GM19099 (cell line): Measurements from ENCODE around the gene BPNT1.

Experiments used
- POLR2A ChIP-seq: IDR thresholded peaks from 3 replicates; pipeline ENCODE4 v1.6.1; 2011; ENCODE audit warnings: low read depth; ENCODE audit not compliant: insufficient read length; ENCODE audit errors: extremely low read depth

The BPNT1 gene

GRCh38 chr1:220093361-220094015, 3.9 kb upstream of the BPNT1 start:
- no peak for TF ChIP-seq POLR2A

- TF ChIP-seq POLR2A, result no peak
Observed at GRCh38 chr1:220092694-220093093, 3.1 kb upstream of the BPNT1 start.

GRCh38 chr1:220084460-220084859, 5.1 kb downstream of the BPNT1 start:
- TF ChIP-seq POLR2A, result no peak

DNA sequence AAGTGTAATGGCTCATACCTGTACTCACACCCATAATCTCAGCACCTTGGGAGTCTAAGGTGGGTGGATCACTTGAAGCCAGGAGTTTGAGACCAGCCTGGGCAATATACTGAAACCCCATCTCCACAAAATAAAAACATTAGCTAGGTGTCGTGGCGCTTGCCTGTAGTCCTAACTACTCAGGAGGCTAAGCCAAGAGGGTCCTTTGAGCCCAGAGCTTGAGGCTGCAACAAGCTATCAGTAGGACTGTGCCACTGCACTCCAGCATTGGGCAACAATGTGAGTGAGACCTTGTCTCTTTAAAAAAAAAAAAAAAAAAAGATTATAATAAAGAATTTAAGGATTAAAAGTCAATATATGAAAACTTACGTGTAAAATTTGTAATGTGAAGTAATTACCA, 11.7 kb downstream of the BPNT1 start:
- no peak for TF ChIP-seq POLR2A

GRCh38 chr1:220076861-220077762, 12.5 kb downstream of the BPNT1 start:
- no peak for TF ChIP-seq POLR2A

GRCh38 chr1:220067269-220068204, 22.1 kb downstream of the BPNT1 start:
- TF ChIP-seq POLR2A, result no peak

DNA sequence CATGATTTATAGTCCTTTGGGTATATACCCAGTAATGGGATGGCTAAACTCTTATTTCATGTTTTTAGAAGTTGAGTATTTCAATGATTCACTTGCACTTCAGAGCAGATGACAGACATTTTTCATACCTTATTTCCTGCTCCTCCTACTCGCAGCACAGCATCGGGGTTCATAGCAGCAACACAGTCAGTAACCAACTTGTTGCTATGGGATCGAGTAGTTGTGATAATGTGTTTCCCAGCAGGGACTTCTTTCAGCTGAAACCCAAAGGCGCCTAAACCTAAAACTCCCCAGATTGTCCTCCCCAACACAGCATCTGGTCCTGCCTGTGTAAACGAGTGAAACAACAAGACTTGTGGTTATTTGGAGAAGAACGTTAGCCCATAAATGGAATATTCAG, 27.0 kb downstream of the BPNT1 start:
- no peak for TF ChIP-seq POLR2A

- no peak for TF ChIP-seq POLR2A
Observed at GRCh38 chr1:220060876-220061275, 28.7 kb downstream of the BPNT1 start.

DNA sequence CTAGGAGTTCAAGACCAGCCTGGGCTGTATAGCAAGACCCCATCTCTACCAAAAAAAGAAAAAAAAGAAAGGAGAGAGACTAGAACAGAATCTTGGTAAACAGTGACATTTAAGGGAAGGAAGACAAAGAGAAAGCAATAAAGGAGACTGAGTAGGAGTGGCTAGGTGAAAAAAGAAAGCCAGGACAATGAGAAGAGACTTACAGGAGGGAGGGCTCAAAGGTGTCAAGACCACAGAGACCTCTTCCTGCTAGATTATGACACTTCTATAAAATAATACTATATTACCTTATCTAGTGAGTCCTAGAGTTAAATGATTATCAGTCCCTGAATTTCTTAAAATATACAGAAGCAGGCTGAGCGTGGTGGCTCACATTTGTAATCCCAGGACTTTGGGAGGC, 33.2 kb downstream of the BPNT1 start:
- TF ChIP-seq POLR2A, result no peak

GRCh38 chr1:220046052-220046930, 43.3 kb downstream of the BPNT1 start, which contains the start of gene EPRS1:
EPRS1 (minus strand) TSS chr1:220046505; CDS start chr1:220046388, 117 bp downstream.
- TF ChIP-seq POLR2A, result peak; percentile 82

- no peak for TF ChIP-seq POLR2A
Observed at GRCh38 chr1:220045356-220046051, 44.1 kb downstream of the BPNT1 start.

DNA sequence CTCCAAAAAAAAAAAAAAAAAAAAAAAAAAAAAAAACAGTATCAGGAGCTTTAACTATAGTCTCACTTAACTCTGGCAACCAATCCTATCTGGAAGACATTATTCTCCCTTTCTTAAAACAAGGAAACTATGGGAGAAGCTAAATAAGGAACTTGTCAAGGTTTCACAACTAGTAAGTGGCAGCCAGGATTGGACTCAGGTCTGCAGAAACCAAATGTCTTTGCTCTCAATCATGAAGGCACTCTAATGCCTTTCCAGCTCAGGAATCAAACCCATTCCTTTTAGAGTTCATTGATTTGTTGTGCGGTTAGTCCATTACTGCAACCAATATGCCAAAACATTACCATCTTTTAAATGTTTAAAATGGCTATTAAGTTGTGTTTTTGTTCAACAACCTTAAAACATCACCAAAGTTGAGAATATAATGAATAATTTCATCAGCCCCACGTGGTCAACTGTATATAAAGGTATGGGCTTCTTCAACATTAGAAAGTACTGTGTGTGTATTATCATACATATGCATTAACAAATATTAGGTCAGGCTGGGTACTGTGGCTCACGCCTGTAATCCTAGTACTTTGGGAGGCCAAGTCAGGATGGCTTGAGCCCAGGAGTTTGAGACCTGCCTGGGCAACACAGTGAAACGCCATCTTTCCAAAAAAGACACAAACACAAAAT, 44.8 kb downstream of the BPNT1 start:
- no peak for TF ChIP-seq POLR2A

GRCh38 chr1:220043646-220044045, 45.9 kb downstream of the BPNT1 start:
- no peak for TF ChIP-seq POLR2A
